IPS DF 19.7 (cell line): ENCODE measurements around the gene BICRA.

Source experiments
- DNase-seq: peaks from one replicate; pipeline ENCODE4 v3.0.0-alpha.2; 2013; ENCODE audit warnings: low read depth, low spot score

Gene BICRA

DNA sequence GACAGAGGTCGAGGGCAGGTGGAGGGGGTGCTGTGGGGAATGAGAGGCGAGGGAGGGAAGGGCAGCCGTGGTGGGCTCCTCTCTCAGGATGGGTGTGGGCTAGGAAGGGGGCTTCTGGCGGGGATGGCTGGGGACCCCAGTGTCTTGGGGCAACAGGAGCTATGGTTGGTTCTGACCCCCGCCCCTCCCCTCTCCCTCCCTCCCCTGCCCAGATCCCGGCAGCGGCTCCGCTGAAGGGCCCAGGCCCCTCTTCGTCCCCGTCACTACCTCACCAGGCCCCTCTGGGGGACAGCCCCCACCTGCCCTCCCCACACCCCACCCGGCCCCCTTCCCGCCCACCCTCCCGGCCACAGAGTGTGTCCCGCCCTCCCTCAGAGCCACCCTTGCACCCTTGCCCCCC, 85.0 kb downstream of the BICRA start:
- DNase-seq, result no peak

DNA sequence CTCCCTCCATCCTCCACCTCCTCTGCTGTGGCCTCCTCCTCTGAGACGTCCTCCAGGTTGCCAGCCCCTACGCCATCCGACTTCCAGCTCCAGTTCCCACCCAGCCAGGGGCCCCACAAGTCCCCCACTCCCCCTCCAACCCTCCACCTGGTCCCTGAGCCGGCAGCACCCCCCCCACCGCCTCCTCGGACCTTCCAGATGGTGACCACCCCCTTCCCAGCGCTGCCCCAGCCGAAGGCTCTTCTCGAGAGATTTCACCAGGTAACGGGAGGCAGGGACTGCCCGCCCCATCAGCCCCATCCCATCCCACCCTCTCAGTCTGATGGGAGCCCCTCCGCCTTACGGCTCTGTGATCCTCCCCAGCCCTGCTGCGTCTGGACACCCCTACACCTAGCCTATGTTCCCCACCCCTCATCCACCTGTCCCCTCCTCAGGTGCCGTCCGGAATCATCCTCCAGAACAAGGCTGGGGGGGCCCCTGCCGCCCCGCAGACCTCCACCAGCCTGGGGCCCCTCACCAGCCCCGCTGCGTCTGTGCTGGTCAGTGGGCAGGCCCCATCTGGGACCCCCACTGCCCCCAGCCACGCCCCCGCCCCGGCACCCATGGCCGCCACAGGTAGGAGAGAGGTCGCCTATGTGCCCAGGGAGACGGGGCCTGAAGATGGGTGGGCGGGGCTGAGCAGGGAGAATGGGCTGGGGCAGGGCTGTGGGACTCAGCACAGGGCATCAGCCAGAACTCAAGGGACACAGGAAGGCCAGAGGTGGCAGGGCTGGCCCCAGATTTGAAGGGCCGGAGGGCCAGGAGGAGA, 85.7 kb downstream of the BICRA start:
- DNase-seq, result no peak

DNA sequence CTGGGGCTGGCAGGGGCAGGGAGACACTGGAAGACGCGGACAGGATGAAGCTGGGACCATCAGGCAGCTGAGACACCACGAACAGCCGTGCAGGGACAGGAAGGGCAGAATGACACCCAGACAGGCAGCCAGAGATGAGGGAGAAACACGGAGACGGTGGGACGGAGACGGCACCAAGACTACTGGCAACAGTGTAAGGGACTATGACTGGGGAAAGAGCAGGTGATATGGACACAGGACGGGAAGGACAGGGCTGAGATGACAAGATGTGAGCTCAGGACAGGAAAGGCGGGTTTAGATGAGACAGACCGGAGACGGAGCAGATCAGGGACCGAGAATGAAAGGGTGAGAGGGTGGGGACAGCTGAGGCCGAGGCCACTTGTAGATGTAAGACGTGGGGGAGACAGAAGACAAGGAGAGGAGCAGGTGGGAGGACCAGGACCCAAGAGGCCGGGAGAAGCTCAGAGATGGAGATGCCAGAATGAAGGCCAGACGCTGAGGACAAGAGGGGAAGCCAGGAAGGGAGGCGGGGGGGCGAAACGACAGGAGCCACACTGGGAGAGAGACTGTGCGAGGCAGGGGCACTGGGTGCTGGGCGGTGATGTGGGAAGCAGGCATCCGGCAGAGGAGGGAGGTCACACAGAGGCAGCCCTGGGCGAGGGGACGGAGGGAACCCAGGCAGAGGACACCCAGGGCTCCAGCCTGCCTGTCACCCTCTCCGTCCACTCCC, 86.8 kb downstream of the BICRA start:
- no peak for DNase-seq

DNA sequence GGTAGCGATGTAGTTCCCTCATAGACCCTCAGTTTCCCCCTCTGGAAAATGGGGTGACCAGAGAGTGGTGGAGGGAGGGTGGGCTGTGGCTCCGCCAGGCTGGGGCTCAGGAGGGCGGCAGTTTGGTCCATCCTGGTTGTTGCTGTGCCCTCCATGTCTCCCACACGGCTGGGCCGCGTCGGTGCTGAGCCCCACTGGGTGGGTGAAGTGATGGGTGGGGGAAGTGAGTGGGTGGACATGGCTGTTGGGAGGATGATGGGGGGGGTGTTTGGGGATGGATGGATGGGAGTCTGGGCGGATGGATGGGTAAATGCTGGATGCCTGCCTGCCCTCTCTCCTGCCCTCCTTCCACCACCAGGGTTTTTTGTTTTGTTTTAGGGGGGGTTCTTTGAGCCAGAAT, 87.7 kb downstream of the BICRA start:
- DNase-seq, result no peak

DNA sequence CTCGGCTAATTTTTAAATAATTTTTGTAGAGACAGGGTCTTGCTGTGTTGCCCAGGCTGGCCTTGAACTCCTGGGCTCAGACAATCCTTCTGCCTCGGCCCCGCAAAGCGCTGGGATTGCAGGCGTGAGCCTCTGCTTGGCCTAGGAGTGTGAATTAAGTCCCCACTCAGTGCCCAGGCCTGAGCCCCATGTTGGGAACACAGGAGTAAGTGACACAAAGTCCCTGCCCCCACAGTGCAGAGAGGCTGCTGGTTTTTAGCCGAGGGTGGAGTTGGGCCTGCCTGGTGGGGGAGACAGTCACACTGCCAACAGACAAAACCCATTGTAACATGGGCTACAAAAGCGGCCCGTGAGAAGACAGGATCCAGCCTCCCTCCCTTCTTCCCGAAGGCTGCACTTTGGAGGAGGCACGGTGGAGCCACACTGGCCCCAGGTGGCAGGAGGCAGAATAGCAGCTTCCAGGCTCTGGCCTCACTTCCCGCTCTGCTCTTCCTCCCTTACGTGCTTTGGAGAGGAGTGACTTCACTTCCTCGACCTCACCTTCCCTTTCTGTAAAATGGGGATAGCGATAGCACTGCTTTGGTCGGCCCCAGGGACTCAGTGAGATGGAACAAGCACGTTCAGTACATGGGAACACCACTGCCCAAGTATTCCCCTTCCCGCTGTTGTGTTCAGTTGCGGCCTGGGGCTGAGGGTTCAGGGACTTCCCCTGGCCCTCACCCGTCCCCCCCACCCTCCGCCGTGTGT, 89.1 kb downstream of the BICRA start:
- peak; percentile 72 for DNase-seq

DNA sequence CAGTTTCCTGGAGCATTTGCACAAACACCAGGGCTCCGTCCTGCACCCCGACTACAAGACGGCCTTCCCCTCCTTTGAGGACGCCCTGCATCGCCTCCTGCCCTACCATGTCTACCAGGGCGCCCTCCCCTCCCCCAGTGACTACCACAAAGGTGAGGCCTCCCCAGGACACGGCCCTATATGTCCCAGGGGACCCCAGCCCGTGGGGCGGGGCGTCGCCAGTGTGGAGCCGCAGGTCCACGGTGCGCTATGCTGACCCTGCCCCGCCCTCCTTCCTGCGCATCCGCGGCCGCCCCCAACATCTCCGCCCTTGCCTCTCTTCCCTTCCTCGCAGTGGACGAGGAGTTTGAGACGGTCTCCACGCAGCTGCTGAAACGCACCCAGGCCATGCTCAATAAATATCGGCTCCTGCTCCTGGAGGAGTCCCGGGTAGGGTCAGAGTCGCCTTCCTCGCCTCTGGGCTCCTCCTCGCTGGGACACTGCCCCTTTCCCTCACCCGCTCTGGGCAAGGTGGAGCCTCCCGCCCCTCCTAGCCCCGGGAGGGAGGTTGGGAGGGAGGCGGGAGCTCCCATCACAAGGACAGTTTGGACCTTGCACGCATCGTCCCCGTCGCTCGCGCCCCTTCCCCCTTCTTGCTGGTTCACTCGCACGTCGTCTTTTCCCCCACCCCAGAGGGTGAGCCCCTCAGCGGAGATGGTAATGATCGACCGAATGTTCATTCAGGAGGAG, 89.9 kb downstream of the BICRA start:
- no peak for DNase-seq

DNA sequence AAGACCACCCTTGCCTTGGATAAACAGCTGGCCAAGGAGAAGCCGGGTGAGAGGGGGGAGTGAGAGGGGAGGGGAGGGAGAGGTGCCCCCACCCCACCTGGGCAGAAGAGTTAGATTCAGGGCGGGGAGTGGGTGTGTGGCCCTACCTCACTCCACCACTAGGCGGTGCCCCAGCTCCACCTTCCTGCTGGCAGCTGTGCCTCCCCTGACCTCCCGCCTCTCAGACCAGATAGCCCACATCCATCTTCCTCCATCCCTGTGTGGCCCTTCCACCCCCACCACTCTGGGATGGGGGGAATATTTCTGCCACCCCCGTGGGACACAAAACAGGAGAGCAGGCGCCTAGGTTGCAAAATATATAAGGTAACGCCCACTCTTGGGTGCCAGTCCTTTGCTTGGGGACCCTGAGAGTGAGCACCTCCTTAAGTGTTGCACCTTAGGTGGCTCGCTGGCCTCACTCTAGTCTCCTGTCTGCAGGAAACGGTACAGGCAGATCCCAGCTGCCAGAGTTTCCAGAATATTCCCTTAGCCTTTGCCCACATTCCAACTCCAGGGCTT, 90.5 kb downstream of the BICRA start:
- DNase-seq, result no peak

DNA sequence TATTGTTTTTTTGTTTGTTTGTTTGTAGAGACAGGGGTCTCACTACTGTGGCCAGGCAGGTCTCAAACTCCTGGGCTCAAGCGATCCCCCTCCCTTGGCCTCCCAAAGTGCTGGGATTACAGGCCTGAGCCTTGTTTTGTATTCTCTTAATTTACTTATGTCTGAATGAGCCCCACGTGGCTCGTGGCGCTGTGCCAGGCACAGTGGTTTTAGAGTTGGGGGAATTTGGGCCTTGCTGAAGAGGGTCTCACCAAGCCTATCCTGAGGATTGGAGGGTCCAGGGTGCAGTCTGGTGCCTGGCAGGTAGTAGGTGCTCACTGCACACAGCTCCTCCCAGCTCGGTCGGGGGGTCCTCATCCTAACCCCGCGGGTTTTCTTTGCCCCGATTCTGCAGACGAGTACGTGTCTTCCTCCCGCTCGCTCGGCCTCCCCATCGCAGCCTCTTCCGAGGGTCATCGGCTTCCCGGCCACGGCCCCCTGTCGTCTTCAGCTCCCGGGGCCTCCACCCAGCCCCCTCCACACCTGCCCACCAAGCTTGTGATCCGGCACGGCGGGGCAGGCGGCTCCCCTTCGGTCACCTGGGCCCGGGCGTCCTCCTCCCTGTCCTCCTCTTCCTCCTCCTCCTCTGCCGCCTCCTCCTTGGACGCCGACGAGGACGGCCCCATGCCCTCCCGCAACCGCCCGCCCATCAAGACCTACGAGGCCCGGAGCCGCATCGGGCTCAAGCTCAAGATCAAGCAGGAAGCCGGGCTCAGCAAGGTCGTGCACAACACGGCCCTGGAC, 92.2 kb downstream of the BICRA start:
- no peak for DNase-seq

DNA sequence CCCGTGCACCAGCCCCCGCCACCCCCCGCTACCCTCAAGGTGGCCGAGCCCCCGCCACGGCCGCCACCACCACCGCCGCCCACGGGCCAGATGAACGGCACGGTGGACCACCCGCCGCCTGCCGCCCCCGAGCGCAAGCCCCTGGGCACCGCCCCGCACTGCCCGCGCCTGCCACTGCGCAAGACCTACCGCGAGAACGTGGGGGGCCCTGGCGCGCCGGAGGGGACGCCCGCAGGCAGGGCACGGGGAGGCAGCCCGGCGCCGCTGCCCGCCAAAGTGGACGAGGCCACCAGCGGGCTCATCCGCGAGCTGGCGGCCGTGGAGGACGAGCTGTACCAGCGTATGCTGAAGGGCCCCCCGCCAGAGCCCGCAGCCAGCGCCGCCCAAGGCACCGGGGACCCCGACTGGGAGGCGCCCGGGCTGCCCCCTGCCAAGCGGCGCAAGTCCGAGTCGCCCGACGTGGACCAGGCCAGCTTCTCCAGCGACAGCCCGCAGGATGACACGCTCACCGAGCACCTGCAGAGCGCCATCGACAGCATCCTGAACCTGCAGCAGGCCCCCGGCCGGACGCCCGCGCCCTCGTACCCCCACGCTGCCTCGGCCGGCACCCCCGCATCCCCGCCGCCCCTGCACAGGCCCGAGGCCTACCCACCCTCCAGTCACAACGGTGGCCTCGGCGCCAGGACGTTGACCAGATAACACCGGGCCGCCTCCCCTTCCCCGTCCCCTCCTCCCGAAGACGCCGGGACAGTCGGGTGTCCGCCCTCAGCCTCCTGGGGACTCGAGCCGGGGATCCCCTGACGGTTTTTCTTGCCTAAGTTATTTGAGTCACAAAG, 93.0 kb downstream of the BICRA start:
- DNase-seq, result no peak

DNA sequence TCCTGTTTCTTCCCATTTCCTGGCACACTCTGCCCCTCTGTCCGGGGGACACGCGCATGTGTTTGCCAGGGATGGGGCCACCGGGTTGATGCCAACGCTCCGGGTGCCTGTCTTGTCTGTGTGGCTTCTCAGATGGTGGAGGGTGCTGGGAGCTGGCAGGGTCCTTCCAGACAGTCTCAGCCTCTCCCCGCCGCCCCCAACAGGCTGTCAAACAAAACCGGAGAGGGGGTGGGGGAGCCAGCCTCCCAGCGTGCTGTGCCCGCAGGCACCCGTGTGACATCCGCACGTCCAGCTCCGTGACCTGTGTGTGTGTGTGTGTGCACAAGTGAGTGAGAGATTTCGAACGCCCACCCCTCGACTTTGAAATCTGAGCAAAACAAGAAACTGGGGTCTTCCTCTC, 93.7 kb downstream of the BICRA start:
- no peak for DNase-seq

DNA sequence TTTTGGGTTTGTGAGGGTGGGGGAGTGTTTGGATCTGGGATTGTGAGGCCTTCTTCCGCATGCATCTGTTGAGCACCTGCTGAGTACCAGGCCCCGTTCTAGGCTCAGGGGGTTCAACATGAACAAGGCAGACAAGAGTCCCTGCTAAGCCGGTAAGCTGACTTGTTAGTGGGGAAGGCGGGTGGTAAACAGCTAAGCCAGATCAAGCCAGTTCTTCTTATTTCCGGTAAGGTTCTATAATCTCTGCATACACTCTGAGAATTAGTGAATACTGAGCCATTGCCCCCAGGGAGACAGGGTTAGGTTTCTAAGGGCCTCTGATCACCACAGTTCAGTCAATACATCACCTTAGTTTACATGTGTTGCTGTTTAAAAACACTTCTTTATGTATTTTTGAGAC, 94.4 kb downstream of the BICRA start:
- DNase-seq, result no peak

DNA sequence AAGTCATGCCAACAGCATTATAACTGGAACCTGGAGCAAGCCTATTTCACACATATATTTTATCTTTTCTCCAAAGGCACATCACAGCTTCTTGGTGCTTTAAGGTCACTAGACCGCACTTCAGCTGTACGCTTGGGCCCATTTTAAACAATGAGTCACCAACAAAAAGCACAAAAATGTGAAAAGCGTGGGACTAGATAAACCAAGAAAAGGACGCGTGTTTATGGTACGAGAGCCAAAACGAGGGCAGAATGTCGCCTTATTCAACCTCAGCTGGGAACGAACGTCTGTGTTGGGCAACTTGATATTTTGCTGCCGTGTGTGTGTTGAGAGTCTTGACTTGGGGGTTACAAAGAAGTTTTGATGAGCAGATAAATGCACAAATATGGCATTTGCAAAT, 95.1 kb downstream of the BICRA start:
- DNase-seq, result no peak

DNA sequence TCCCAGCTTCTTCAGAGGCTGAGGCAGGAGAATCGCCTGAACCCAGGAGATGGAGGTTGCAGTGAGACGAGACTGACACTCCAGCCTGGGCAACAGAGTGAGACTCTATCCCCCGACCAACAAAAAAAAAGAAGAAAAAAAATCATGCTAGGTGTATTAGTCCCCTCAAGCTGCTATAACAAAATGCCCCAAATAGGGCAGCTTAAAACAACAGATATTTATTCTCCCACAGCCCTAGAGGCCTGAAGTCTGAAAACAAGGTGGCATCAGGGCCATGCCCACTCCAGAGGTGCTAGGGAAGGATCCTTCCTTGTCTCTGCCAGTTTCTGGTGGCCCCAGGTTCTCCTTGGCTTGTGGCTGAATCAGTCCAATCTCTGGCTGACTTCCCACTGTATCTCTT, 95.7 kb downstream of the BICRA start:
- DNase-seq, result no peak

DNA sequence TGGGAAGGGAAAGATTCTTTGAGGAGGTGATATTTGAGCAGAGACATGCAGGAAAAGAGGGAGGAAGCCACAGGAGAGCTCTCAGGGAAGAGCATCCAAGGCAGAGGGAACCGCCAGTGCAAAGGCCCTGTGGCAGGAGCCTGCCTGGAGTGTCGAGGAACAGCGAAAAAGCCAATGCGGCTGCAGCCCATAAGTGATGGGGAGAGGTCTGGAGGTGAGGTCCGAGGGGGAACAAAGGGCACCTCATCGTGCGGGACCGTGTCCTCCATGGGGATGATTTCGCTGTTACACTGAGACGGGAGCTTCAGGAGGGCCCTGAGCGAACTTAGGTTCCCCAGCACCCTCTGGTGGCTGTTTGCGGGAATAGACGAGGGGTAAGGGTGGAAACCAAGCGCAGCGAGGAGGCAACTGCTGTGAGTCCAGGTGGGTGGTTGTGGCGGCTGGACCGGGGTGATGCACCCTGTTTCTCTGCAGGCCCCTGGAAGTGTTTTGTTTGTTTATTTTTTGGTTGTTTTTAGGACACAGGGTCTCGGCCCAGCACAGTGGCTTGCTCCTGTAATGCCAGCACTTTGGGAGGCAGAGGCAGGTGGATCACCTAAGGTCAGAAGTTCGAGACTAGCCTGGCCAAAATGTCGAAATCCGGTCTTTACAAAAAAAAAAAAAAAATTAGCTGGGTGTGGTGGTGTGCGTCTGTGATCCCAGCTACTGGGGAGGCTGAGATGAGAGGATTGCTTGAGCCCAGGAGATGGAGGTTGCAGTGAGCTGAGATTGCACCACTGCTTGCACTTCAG, 98.4 kb downstream of the BICRA start:
- peak; percentile 76 for DNase-seq

DNA sequence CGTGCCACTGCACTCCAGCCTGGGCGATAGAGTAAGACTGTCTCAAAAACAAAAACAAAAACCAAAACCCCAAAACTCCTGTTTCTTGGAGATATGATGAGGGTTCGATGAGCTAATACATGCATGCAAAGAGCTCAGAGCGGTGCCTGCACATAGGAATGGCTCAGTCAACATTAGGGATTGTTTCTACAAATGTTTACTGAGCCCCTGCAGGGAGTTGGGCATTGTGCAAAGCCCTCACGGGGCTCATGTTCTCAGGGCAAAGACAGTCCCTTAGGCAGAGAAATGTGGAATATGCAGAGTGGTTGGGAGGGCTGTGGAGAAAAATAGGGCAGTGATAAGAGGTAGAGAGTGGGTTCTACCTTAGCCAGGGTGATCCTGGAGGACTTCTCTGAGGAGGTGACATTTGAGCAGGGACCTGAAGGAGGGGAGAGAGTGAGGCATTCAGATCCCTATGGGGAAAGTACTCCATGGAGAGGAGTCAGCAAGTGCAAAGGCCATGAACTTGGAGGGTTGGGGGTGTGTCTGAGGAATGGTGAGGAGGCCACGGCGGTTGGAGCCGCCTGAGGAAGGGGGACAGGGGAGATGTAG, 102.8 kb downstream of the BICRA start:
- DNase-seq, result no peak

DNA sequence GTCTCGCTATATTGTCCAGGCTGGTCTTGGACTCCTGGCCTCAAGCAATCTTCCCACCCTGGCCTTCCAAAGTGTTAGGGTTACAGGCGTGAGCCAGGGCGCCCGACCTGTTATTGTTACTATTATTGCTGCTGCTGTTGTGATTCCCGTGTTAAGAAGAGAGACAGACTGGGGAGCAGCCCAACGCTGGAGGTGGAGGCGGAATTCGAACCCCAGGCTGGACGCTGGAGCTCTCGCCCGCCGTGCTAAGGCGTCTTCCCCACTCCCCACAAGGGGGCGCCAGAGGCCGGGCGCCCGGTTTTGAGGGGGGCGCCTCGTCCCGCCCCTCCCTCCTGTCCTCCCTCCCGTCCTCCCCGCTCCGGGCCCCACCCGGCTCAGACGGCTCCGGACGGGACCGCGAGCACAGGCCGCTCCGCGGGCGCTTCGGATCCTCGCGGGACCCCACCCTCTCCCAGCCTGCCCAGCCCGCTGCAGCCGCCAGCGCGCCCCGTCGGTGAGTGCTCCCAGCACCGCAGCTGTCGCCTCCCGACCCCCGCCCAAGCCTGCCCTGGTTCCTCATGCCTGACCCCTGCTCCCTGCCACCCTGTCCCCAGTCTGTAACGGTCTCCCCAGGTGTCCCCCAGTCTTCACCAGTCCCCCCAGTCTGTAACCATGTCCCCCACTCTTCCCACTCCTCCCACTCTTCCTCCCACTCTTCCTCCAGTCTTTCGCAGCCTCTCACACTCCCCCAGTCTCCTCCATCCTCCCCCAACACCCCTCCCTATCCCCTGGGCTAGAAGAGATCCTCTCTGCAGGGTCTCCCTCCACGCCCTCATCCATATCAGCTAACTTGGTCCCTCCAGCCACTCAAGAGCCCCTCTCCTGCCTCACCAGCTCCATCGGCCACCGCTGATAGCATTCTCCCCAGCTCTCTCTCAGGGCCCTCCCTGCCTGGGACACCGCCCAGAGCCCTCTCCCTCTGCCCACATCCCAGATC, 104.4 kb downstream of the BICRA start, which contains the start of gene EHD2:
EHD2 (plus strand) TSS at position 377 of the 976 bp plus-strand sequence. CDS start 3,191 bp downstream, outside the sequence.
- no peak for DNase-seq

DNA sequence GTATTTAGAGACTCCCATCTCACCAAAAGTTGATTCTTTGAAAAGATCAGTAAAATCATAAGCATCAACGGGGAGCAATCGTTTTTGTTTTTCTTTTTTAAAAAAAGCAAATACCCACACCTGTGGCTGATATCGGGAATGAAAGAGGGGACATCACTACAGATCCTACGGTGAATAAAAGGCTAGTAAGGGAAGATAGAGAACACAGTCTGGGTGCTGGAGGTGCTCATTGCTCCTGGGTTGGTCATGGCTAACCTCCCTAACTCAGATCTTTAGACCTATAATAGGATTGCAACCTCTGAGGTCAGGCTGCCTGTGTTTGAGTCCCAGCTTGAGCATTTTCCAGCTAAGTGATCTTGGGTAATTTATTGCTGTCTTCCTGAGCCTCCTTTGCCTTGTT, 105.4 kb downstream of the BICRA start:
- no peak for DNase-seq
